GM19328 (cell line): ENCODE data around the gene KDM4C.

Experiments
- ATAC-seq: cut with Tn5 transposase; IDR thresholded peaks from one replicate; pipeline ENCODE4 v1.9.1; 2021; ENCODE audit warnings: mild to moderate bottlenecking, moderate library complexity; ENCODE audit not compliant: unreplicated experiment

Gene KDM4C

GRCh38 chr9:7089406-7090193 lies 331.8 kb downstream of the KDM4C start:
- no peak for ATAC-seq

- ATAC-seq: no peak
These were observed 335.3 kb downstream of the KDM4C start for GRCh38 chr9:7093040-7093439.

GRCh38 chr9:7094052-7094451 lies 336.3 kb downstream of the KDM4C start:
- ATAC-seq: no peak

- no peak for ATAC-seq
These were observed 336.8 kb downstream of the KDM4C start for GRCh38 chr9:7094576-7094975.

GRCh38 chr9:7095058-7095457 lies 337.3 kb downstream of the KDM4C start:
- ATAC-seq: no peak

GRCh38 chr9:7097040-7097715 lies 339.4 kb downstream of the KDM4C start:
- ATAC-seq: no peak

GRCh38 chr9:7097785-7098752 lies 340.3 kb downstream of the KDM4C start:
- ATAC-seq: no peak

GRCh38 chr9:7103367-7103766 lies 345.6 kb downstream of the KDM4C start:
- no peak for ATAC-seq

GRCh38 chr9:7103771-7104170 lies 346.0 kb downstream of the KDM4C start:
- ATAC-seq: no peak

- ATAC-seq: no peak
These were observed 346.9 kb downstream of the KDM4C start for GRCh38 chr9:7104625-7105024.

GRCh38 chr9:7105095-7105494 lies 347.3 kb downstream of the KDM4C start:
- ATAC-seq: no peak

- no peak for ATAC-seq
These were observed 351.2 kb downstream of the KDM4C start for GRCh38 chr9:7108936-7109335.

- no peak for ATAC-seq
These were observed 353.6 kb downstream of the KDM4C start for GRCh38 chr9:7111413-7111812.

- ATAC-seq: no peak
These were observed 357.8 kb downstream of the KDM4C start for GRCh38 chr9:7115606-7116005.

GRCh38 chr9:7117676-7118561 lies 360.1 kb downstream of the KDM4C start:
- no peak for ATAC-seq

GRCh38 chr9:7118633-7119032 lies 360.9 kb downstream of the KDM4C start:
- no peak for ATAC-seq

- no peak for ATAC-seq
These were observed 361.8 kb downstream of the KDM4C start for GRCh38 chr9:7119612-7120011.

GRCh38 chr9:7121055-7121454 lies 363.3 kb downstream of the KDM4C start:
- ATAC-seq: peak; percentile 48

- no peak for ATAC-seq
These were observed 363.9 kb downstream of the KDM4C start for GRCh38 chr9:7121664-7122063.

GRCh38 chr9:7123743-7124142 lies 366.0 kb downstream of the KDM4C start:
- no peak for ATAC-seq
